HG02571 (cell line): ENCODE results near the gene SLC2A2.
A peak's percentile ranks its signal among the peaks of the same experiment; 100 is the strongest.

Source experiments
- ATAC-seq: cut with Tn5 transposase; IDR thresholded peaks from one replicate; pipeline ENCODE4 v1.9.1; 2021; ENCODE audit warnings: mild to moderate bottlenecking, moderate library complexity; ENCODE audit not compliant: unreplicated experiment

Gene SLC2A2

GRCh38 chr3:171026597-171027293 is at the start of gene SLC2A2:
SLC2A2 (minus strand) TSS chr3:171026720; CDS start chr3:171026670, 50 bp downstream.
- no peak for ATAC-seq

GRCh38 chr3:171072432-171072831 is 45.9 kb upstream of the SLC2A2 start:
- ATAC-seq, result no peak

- no peak for ATAC-seq
These were observed 42.1 kb upstream of the SLC2A2 start for GRCh38 chr3:171068658-171069057.

- no peak for ATAC-seq
These were observed 39.7 kb upstream of the SLC2A2 start for GRCh38 chr3:171066206-171066605.

- no peak for ATAC-seq
These were observed 39.2 kb upstream of the SLC2A2 start for GRCh38 chr3:171065732-171066131.

- no peak for ATAC-seq
These were observed 37.9 kb upstream of the SLC2A2 start for GRCh38 chr3:171064461-171064860.

GRCh38 chr3:171061749-171062148 is 35.2 kb upstream of the SLC2A2 start:
- ATAC-seq, result no peak

GRCh38 chr3:171059978-171060377 is 33.5 kb upstream of the SLC2A2 start:
- no peak for ATAC-seq

GRCh38 chr3:171058873-171059603 is 32.5 kb upstream of the SLC2A2 start:
- ATAC-seq, result no peak

- no peak for ATAC-seq
These were observed 31.5 kb upstream of the SLC2A2 start for GRCh38 chr3:171058058-171058457.

GRCh38 chr3:171057072-171057471 is 30.6 kb upstream of the SLC2A2 start:
- ATAC-seq, result no peak

- ATAC-seq, result no peak
These were observed 30.0 kb upstream of the SLC2A2 start for GRCh38 chr3:171056528-171056927.

- no peak for ATAC-seq
These were observed 29.0 kb upstream of the SLC2A2 start for GRCh38 chr3:171055336-171056178.

- ATAC-seq, result no peak
These were observed 28.4 kb upstream of the SLC2A2 start for GRCh38 chr3:171054921-171055320.

GRCh38 chr3:171054231-171054630 is 27.7 kb upstream of the SLC2A2 start:
- no peak for ATAC-seq

GRCh38 chr3:171049861-171050444 is 23.4 kb upstream of the SLC2A2 start:
- ATAC-seq, result peak; percentile 72

GRCh38 chr3:171046760-171047159 is 20.2 kb upstream of the SLC2A2 start:
- no peak for ATAC-seq

GRCh38 chr3:171044835-171045793 is 18.6 kb upstream of the SLC2A2 start:
- no peak for ATAC-seq

GRCh38 chr3:171044384-171044783 is 17.9 kb upstream of the SLC2A2 start:
- no peak for ATAC-seq

- no peak for ATAC-seq
These were observed 13.2 kb upstream of the SLC2A2 start for GRCh38 chr3:171039674-171040073.
